HEK293 (cell line): ENCODE measurements around the gene PTRH2.
A peak's percentile ranks its signal among the peaks of the same experiment; 100 is the strongest.

Source experiments
- CTCF ChIA-PET: fragments of 350-600 bp; formaldehyde crosslinking; extraction: SDS; loops from one replicate; lab custom pipeline; 2021; ENCODE audit warnings: antibody characterized with exemption; lab: Yijun Ruan, JAX
- POLR2A ChIA-PET: fragments of 300-600 bp; formaldehyde crosslinking; extraction: SDS; loops from one replicate; lab custom pipeline; 2020; ENCODE audit warnings: antibody characterized with exemption, inconsistent platforms; lab: Yijun Ruan, JAX
- H3K27ac ChIP-seq: fragments of 200-500 bp; sonication (Bioruptor generic); 2 replicates; pipeline ENCODE4 v1.5.1; 2014; ENCODE audit warnings: low read depth, low read length, control low read depth, inconsistent platforms; ENCODE audit errors: extremely low read depth
- H3K36me3 ChIP-seq, 2 experiments: fragments of 200-500 bp in 1 of 2; sonication (Bioruptor generic) in 1 of 2; 1 replicate in 1 of 2; 2 replicates in 1 of 2; pipeline ENCODE4 v1.5.1; 2014 to 2017; ENCODE audit warnings: inconsistent platforms in 2 of 2, low read length in 2 of 2; ENCODE audit not compliant: control insufficient read depth in 2 of 2, insufficient read depth in 1 of 2
- H3K4me1 ChIP-seq: fragments of 200-500 bp; sonication (Bioruptor generic); 2 replicates; pipeline ENCODE4 v1.5.1; 2014; ENCODE audit warnings: mild to moderate bottlenecking, low read length, inconsistent platforms; ENCODE audit not compliant: control insufficient read depth, insufficient read depth
- H3K4me3 ChIP-seq: 2 replicates; pipeline ENCODE4 v1.5.1; 2011; ENCODE audit warnings: low read depth, mild to moderate bottlenecking, control low read depth, low read length, moderate library complexity
- H3K9me3 ChIP-seq: fragments of 200-500 bp; sonication (Bioruptor generic); 2 replicates; pipeline ENCODE4 v1.5.1; 2014; ENCODE audit warnings: low read depth, low read length, inconsistent platforms; ENCODE audit not compliant: control insufficient read depth, insufficient read depth
- AEBP2 ChIP-seq: fragments of 450-650 bp; formaldehyde crosslinking; IDR thresholded peaks from 2 replicates; pipeline ENCODE4 v1.5.1; 2016; ENCODE audit warnings: missing biosample characterization, missing genetic modification characterization, borderline replicate concordance
- GLI2 ChIP-seq: fragments of 450-650 bp; formaldehyde crosslinking; IDR thresholded peaks from 2 replicates; pipeline ENCODE4; 2017; ENCODE audit warnings: missing biosample characterization, missing genetic modification characterization, low read depth, borderline replicate concordance
- MYNN ChIP-seq: fragments of 450-650 bp; formaldehyde crosslinking; IDR thresholded peaks from 2 replicates; pipeline ENCODE4 v1.5.1; 2016; ENCODE audit warnings: missing biosample characterization, missing genetic modification characterization, borderline replicate concordance
- PRDM1 ChIP-seq: fragments of 450-650 bp; formaldehyde crosslinking; IDR thresholded peaks from 2 replicates; pipeline ENCODE4; 2016; ENCODE audit warnings: missing biosample characterization, missing genetic modification characterization
- PRDM6 ChIP-seq: fragments of 450-650 bp; formaldehyde crosslinking; IDR thresholded peaks from 2 replicates; pipeline ENCODE4 v1.5.1; 2017; ENCODE audit warnings: missing biosample characterization, missing genetic modification characterization
- WT1 ChIP-seq: fragments of 450-650 bp; formaldehyde crosslinking; IDR thresholded peaks from 2 replicates; pipeline ENCODE4 v1.5.1; 2016; ENCODE audit warnings: missing biosample characterization, missing genetic modification characterization
- ZBTB1 ChIP-seq: fragments of 450-650 bp; formaldehyde crosslinking; IDR thresholded peaks from 2 replicates; pipeline ENCODE4 v1.5.1; 2016; ENCODE audit warnings: missing biosample characterization, missing genetic modification characterization
- ZEB2 ChIP-seq: fragments of 450-650 bp; formaldehyde crosslinking; IDR thresholded peaks from 2 replicates; pipeline ENCODE4 v1.5.1; 2016; ENCODE audit warnings: missing biosample characterization, missing genetic modification characterization
- ZNF138 ChIP-seq: fragments of 450-650 bp; formaldehyde crosslinking; IDR thresholded peaks from 2 replicates; pipeline ENCODE4 v1.5.1; 2016; ENCODE audit warnings: missing biosample characterization, missing genetic modification characterization, borderline replicate concordance
- ZNF311 ChIP-seq: fragments of 450-650 bp; formaldehyde crosslinking; IDR thresholded peaks from 2 replicates; pipeline ENCODE4 v1.5.1; 2017; ENCODE audit warnings: missing biosample characterization, missing genetic modification characterization, borderline replicate concordance
- ZNF391 ChIP-seq: fragments of 450-650 bp; formaldehyde crosslinking; IDR thresholded peaks from 2 replicates; pipeline ENCODE4 v1.5.1; 2016; ENCODE audit warnings: low read depth, missing biosample characterization, missing genetic modification characterization, borderline replicate concordance
- ZNF404 ChIP-seq: fragments of 450-650 bp; formaldehyde crosslinking; IDR thresholded peaks from 2 replicates; pipeline ENCODE4 v1.5.1; 2017; ENCODE audit warnings: missing biosample characterization, missing genetic modification characterization
- ZNF660 ChIP-seq: fragments of 450-650 bp; IDR thresholded peaks from 2 replicates; pipeline ENCODE4 v1.5.1; 2018; ENCODE audit warnings: missing biosample characterization, mild to moderate bottlenecking, missing genetic modification characterization
- ZSCAN18 ChIP-seq: fragments of 450-650 bp; formaldehyde crosslinking; IDR thresholded peaks from 2 replicates; pipeline ENCODE4 v1.5.1; 2016; ENCODE audit warnings: missing biosample characterization, missing genetic modification characterization

PTRH2 gene

GRCh38 chr17:59722623-59723022, 15.4 kb upstream of the PTRH2 start:
- H3K27ac ChIP-seq = no peak overlapping the region
- ChIA-PET CTCF (interaction anchor here (0.7 to 1.3 kb wide), 3 partner anchors 24 to 423 kb away, joined by 3 to 5 read pairs (median 3); no protein-coding TSS in a partner anchor), POLR2A (interaction anchor here (1.3 kb wide), 1 partner anchor 15 kb away, joined by 7 read pairs; the partner anchor contains the start of genes PTRH2 and VMP1)
- H3K9me3 ChIP-seq = no peaks in the 10 kb centered on the region
- H3K36me3 ChIP-seq = no peaks in the 10 kb centered on the region; a peak in 1 of 3 replicates
- TF ChIP-seq WT1 (tag by site-specific recombination) (no peak), AEBP2 (tag by site-specific recombination) (no peak), MYNN (tag by site-specific recombination) (no peak), ZNF138 (tag by site-specific recombination) (no peak), ZBTB1 (tag by site-specific recombination) (no peak), ZNF404 (tag by site-specific recombination) (no peak), ZSCAN18 (tag by site-specific recombination) (no peak), ZNF391 (tag by site-specific recombination) (no peak)
- no peak overlapping the region for H3K4me3 ChIP-seq
- H3K4me1 ChIP-seq = peaks cover 4% of the 10 kb centered on the region

- CTCF ChIA-PET = no interaction called here
- Histone ChIP-seq H3K27ac (no peak overlapping the region), H3K4me1 (no peaks in the 10 kb centered on the region), H3K9me3 (no peaks in the 10 kb centered on the region), H3K36me3 (peaks cover 0 to 7% of the 10 kb centered on the region in 2 experiments; a peak in 1 of 3 replicates)
- TF ChIP-seq ZEB2 (tag by site-specific recombination) = no peak
- 0 out of 2 replicates have a peak, but pooled peaks have one; percentile 16 for TF ChIP-seq PRDM6 (tag by site-specific recombination)
- TF ChIP-seq ZNF660 = no peak
- peak; percentile 88 for TF ChIP-seq PRDM1 (tag by site-specific recombination)
- TF ChIP-seq, all 188 proteins: peak for 2
- POLR2A ChIA-PET = no interaction called here
- no peak overlapping the region for H3K4me3 ChIP-seq
These were observed 12.3 kb upstream of the PTRH2 start for GRCh38 chr17:59719526-59719925.

GRCh38 chr17:59716427-59716826, 9.2 kb upstream of the PTRH2 start:
- CTCF ChIA-PET = interaction anchor here (0.9 kb wide), 1 partner anchor 320 kb away, joined by 4 read pairs; no protein-coding TSS in a partner anchor
- H3K9me3 ChIP-seq = no peaks in the 10 kb centered on the region
- H3K36me3 ChIP-seq = peaks cover 0 to 7% of the 10 kb centered on the region in 2 experiments; a peak in 1 of 3 replicates
- no peak for TF ChIP-seq ZNF311 (tag by site-specific recombination)
- TF ChIP-seq GLI2 (tag by site-specific recombination) = no peak
- TF ChIP-seq, all 188 proteins: peak for 0
- no peak overlapping the region for H3K27ac ChIP-seq
- POLR2A ChIA-PET = no interaction called here
- H3K4me1 ChIP-seq = no peaks in the 10 kb centered on the region
- H3K4me3 ChIP-seq = no peak overlapping the region
